ENCODE data around the gene GNAT2.

GRCh38 chr1:109659997-109660690 is 40.7 kb upstream of the GNAT2 start:
- TF ChIP-seq POLR2AphosphoS5 (IDR thresholded peaks at IDR 0.05; ENCODE audit: low read depth, low read length) (no peak), POLR2A (IDR thresholded peaks at IDR 0.05; ENCODE audit: low read depth, low read length) (no peak), SPI1 (IDR thresholded peaks at IDR 0.05; ENCODE audit: low read depth, low read length) (no peak), PAX5 (IDR thresholded peaks at IDR 0.05; ENCODE audit: insufficient read depth, low read length, severe bottlenecking) (no peak), TAF1 (IDR thresholded peaks at IDR 0.05; ENCODE audit: low read depth, low read length) (no peak), POU2F2 (IDR thresholded peaks at IDR 0.05; ENCODE audit: low read depth, low read length) (no peak)
